Stimulated activated CD8-positive, alpha-beta memory T cell treated with anti-CD3 and anti-CD28 coated beads, Interleukin-15, amount 100 ng/mL, for 48 hours (primary cell): ENCODE measurements around the gene POLN.

Experiments
- DNase-seq, 2 donors: peaks; one replicate each; pipeline ENCODE4 v3.0.0-alpha.2; 2020; ENCODE audit warnings: low read depth in 2 of 2

Gene POLN

DNA sequence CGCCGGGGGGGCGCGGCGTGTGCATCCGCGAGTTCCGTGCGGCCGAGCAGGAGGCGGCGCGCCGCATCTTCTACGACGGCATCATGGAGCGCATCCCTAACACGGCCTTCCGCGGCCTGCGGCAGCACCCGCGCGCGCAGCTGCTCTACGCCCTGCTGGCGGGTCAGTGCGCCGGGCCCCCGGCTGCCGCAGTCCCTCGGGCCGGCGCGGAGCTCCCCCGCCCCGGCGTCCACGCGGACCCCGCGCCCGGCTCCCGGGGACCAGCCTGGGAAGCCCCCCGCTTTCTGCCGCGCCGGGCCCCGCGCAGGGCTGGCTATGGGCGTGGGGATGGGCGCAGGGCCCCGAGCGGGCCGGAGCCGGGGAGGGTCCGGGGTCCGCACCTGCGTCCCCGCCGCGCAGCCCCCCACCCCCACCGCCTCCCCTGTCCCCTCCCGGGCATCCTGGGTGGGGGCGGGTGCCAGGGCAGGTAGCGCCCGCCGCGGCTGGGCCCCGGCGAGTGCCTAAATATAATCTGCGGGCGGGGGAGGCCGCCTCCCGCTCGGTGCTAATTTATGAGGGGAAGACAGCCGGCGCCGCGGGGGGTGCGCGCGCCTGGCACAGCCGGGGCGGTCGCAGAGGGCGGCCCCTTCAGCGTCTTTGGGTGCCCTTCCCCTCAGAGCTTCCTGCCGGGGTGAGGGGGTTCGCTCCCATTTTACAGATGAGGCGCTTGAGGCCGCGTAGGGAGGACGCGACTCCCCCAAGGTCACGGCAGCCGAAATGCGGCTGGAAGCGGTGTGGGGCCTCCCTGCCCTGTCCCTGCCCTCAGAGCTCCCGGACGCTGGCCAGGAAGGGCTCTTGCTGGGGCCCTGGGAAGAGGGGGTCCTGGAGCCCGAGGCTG is 182.0 kb downstream of the POLN start:
- no peak for DNase-seq

DNA sequence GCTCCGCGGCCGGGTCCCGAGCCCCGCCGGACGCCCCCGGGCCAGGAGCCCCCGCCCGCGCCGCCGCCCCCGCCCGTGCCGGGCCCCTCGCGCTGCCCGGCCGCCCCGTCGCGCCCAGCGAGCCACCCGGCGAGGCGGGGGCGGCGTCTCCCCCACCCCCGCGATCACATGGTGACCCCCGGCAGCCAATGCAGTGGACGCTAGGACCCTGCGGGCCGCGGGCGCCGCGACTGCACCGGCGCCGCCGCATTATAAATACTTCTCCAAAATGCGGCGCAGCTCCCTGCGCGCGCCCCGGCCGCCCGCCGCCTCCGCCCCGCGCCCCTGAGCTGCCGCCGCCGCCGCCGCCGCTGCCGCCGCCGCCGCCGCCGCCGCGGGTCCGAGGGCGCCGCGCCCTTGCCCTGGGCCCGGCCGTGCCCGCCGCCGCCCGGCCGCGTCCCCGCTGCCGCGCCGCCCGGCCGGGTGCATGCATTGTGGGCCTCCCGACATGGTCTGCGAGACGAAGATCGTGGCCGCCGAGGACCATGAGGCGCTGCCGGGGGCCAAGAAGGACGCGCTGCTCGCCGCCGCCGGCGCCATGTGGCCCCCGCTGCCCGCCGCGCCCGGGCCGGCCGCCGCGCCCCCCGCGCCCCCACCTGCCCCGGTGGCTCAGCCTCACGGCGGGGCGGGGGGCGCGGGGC is 182.7 kb downstream of the POLN start, which contains the start of gene NAT8L:
Gene NAT8L (plus strand): TSS at position 282 of the 680 bp plus-strand sequence. CDS start 185 bp downstream, at position 467.
- no peak for DNase-seq

DNA sequence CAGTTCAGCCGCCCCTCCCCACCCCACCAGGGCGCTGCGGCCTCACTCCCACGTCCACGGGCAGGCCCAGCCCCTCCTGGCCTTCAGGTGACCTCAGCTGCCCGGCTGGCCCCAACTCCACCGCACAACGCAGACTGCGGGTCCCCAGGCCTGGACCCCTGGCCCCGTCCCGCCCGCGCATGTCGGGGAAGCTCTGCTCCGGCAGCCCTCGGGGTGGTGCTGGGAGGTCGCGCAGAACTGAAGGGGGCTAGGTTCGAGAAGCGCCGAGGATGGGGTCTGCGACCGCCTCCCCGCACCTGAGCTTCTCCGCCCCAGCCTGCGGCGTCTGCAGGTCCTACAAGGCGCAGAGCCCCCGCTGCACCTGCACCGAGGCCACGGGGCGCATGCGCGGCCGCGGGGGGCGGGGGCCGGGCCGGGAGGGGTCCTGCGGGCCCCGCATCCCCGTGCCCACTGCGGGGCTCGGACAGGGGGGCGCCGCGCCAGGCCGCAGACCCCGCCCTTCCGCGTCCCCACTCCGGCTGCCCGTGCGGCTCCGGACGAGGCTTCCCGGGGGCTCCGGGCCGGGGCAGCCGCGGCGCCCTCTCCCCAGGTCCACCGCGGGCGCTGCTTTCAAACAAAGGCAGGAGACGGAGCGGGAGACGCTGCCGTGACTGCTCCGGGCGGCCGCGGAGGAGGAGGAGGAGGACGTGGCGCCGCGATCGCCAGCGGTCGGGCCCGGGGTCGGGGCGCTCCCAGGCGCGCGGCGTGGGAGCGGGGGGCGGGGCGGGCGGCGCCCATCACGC is 183.5 kb downstream of the POLN start:
- DNase-seq: no peak

DNA sequence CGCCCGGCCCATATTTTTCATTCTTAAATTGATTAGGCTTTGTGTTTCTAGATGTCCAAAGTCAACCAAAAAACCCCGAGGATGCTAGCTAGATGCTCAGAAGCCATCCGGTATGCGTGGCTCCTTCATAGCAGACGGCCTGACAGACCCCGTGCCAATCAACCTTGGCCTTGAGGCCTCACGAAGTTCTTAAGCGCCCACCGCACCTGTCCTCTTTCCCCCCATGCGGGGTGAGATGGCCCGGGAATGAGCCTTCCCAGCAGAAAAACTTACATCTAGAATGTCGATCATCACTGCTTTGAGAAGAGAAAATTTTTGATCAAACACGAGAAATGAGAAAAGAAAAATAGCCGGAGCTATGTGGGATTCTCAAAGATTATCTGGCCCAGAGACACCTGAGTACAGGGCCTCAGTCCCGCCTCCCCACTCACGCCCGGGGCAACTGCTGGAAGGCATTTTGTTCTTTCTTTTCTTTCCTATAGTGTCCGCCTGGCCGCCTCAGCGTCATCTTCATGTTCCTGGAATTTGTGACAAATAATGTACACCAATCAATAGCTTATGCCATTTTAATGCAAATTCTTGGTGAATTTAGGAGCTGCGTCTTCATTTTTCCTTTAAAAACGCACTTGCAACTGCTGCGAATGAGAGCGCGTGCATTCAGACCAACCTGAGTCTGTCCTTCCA is 184.4 kb downstream of the POLN start:
- DNase-seq: no peak

DNA sequence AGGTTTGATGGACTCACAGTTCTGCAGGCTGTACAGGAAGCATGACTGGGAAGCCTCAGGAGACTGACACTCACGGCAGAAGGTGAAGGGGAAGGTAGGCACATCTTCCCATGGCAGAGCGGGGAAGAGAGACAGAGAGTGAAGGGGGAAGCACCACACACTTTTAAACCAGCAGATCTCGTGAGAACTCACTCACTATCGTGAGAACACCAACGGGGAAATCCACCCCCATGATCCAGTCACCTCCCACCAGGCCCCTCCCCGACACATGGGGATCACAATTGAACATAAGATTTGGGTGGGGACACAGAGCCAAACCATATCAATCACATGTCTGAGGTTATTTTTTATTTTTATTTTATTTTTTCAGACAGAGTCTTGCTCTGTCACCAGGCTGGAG is 187.7 kb downstream of the POLN start:
- no peak for DNase-seq

DNA sequence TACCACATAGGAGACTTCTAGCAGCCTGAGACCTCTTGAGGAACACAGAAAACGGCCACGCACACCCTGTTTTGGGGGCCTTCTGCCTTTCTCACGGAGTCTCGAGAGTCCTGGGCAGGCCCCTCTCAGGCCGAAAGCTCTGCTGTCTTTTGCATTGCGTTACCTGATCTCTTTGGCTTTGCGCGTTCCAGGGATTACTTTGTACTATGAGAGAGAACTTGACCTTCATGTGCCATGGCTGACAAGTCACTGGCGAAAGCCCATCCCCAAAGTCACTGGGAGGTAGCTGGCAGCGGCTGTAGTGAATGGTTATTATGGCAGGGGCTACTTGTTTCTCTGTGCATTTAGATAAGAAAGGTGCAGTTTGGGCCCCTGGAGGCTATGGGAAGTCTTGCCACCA is 190.8 kb downstream of the POLN start:
- no peak for DNase-seq

DNA sequence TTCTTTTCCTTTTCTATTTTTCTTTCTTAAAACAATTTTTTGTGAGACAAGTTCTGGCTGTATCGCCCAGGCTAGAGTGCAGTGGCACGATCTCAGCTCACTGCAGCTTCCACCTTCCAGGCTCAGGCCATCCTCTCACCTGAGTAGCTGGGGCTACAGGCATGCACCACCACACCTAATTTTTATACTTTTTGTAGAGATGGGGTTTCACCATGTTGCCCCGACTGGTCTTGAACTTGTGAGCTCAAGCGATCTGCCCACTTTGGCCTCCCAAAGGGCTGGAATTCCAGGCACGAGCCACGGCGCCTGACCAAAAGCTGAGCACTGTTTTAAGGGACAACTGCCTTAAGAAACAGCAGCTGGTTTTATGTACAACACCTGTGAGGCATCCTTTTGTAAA is 192.1 kb downstream of the POLN start:
- no peak for DNase-seq

DNA sequence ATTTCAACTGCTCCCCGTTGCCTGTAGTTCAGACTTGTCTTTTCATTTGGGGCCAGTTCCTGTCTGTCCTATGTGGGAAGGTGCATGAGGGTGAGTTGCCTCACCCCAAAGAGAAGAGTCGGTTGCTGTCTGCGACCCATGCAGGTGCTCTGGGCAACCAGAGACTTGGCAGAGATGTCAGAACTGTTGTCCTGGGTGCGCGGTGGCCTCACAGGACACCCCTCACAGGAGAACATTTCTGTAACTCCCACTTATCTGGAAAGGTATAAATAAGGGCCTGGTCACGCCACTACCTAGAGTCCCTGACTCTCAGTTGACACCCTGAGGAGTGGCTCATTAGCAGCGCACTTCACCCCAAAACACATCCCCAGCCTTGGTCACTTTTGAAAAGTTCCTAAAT is 192.5 kb downstream of the POLN start:
- DNase-seq: no peak

DNA sequence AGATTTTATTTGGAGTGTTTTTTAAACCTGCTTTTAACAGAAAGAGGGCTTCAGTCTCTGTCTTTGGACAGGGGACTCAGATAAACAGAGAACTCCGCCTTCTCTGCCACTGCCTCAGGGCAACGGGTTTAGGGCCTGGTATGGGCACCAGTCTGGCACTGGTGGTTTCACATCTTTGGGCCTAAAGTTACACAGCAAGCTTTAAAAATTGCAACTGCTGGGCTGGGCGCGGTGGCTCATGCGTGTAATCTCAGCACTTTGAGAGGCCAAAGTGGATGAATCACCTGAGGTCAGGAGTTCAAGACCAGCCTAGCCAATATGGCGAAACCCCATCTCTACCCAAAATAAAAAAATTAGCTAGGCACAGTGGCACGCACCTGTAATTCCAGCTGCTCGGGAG is 193.1 kb downstream of the POLN start:
- DNase-seq: no peak

DNA sequence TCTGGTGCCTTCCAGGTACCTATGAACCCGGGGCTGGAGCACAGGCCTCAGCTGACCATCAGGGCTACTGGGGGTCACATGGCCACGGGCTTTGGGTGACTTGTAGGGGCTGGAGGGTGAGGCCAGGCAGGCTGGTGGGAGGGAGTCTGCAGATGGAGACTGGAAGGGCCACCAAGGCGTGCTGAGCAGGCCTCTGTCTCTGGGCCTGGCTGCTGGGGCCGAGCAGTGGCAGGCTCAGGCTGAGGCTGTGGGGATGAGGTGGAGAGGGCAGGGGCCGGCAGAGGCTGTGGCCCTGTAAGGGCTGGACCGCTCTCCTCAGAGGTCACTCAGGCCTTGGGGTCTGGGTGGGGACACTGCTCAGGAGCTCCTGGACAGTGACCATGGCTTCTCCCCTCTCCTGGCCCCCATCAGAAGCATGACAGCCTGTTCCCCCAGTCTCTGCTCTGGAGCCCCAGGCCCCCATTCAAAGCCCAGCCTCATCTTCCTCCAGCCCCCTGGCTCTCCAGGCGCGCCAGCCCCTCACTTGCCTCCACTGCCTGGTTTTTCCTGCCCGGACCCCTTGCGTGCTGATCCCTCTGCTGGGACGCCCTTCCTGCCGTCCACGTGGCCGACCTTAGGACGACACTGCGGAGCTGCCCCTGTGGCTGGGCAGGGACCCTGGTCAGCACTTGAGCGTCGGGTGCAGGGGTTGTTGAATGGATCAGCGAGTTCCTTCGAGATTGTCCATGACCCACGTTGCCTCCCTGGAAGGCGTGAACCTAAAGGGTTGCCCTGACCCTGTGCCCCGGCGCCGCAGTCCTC is 193.9 kb downstream of the POLN start:
- DNase-seq: no peak

DNA sequence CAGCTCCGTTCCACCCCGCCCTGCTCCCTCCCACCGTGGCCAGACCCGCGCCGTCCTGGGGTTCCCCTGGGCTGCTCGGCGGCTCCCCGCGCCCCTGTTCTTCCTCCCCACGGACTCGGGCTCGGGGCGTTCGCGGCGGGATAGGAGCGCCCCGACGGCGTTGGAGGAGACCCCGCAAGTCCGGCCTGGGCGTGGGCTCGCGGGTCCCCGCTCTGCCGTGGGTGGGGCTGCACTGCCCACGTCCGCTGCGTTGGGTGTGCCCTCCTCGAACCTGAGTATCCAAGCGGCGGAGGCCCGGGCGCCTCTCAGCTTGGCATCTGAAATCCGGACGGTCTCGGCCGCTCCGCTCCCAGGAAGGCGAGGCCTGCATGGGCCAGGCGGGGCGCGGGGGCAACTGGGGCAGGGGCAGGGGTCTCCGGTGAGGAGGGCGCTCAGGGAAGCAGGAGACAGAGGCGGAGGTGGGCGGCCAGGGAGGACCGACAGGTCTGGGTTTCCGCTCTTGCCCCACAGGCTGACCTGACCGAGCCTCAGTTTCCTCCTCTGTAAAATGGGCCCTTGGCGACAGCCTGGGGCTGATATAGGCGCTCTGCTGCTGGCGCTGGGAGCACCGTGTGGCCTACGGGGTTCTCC is 194.8 kb downstream of the POLN start:
- DNase-seq: no peak

DNA sequence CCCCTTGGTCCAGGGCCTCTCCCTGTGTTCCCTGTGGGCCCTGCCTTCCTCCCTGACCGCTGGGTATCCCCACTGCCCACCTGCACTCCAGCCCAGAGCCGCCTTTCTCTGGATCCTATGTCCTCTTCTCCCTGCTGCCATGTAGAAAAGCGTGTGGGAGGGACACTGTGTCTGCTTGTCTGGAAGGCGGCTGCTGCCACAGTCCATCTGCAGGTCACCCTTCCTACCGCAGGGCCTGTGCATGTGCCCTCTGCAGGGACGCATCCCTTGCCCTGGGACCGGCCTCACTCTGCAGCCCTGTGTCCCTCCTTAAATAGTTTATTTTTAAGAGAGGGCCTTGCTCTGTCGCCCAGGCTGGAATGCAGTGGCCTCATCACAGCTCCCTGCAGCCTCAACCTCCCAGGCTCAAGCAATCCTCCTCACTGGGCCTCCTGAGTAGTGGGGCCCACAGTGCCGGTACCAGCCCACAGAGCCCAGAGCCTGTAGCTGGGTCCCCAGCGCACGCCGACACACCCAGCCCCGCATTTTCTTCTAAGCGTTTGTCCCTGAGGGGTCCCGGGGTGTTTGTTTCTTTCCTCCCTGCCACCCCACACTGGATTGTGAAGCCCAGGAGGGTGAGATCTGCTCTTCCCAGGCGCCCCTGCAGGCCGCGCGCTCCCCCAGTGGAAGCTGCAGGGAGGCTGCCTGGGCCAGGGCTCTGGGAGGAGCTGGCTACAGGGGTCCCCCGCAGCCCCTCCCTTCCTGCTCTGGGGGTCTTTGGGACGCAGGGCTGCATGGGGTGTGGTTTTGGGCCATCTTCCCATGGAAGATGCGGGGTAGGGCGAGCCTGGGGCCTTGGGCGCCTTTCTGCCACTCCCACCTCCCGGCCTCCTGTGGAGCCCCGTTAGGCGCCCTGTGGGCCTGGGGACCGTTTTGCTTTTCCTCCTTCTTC is 195.6 kb downstream of the POLN start:
- DNase-seq: no peak

DNA sequence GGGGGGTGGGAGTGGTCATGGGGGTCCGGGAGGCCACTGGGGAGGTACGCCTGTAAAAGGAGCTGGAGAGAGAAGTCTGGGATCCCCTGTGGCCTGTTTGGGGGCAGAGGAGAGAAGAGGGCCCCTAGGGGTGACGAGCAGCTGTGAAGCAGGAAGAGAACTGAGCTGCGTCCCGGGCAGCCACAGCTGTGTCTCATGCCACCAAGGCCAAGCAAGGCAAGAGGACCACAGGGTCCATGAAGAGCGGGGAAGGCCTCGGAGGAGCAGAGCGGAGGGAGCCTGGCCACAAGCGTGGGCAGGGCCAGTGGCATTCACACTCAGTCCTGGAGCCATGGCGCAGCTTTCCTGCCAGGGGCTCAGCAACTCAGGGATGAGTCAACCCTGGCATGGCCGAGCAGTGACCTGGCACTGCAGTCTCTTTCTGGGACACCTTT is 196.4 kb downstream of the POLN start:
- no peak for DNase-seq

DNA sequence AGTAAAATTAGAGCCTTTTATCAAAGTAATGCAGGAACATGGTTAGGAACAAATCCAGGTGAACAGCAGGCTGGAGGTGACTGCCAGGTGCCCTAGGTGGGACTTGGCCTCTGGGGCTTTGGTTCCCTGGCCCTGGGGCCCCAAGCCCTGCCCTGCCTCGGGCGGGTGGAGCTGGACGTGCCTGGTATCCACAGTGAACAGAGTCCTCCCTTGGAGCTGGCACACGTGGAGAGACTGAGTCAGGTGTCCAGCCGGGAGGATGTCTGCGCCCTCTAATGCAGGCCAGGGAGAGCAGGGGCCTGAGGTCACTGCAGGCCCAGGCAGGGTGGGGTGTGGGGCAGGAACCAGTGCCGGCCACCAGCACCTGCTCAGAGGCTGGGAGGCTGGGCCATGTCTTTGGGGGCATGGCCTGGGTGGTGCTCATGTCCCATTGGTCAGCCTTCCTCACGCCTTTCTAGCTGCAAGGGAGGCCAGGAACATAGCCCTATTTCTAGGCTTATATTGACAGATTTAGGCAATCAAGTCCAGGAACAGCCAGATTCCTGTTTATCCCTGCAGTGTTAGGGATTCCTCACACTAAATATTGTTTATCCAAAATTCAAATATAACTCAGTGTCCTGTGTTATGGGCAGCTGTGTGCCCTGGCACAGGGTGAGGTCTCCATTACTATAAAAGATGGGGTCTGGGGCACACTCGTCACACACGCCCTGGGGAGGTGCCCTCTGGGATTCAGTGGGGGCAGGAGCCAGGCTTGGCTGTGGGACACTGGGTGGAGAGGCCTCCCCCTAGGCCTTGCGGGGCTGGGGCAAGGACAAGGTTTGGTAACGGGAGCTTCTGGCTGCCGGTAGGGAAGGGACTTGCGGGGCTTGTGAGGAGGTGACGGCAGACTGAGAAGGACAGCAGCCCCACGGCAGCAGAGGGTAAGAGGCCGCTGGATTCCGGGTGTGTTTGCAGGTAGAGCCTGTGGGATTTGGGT is 197.1 kb downstream of the POLN start:
- DNase-seq: no peak

DNA sequence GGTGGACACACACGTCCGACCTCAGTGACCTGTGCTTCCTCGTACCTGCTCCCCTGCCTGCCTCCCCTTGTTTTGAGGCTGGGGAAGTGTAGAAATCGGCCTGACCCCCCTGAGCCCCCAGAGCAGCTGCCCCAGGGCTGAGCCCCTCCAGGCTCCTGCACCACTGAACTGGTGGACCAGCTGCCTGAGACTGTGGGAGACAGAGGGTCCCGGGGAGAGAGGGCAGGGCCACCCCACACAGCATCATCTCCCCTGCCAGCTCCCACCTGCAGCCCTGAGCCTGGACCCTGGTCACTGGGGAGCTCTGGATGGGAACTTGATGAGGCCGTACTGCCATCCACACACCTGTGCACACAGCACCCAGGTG is 197.8 kb downstream of the POLN start:
- no peak for DNase-seq

DNA sequence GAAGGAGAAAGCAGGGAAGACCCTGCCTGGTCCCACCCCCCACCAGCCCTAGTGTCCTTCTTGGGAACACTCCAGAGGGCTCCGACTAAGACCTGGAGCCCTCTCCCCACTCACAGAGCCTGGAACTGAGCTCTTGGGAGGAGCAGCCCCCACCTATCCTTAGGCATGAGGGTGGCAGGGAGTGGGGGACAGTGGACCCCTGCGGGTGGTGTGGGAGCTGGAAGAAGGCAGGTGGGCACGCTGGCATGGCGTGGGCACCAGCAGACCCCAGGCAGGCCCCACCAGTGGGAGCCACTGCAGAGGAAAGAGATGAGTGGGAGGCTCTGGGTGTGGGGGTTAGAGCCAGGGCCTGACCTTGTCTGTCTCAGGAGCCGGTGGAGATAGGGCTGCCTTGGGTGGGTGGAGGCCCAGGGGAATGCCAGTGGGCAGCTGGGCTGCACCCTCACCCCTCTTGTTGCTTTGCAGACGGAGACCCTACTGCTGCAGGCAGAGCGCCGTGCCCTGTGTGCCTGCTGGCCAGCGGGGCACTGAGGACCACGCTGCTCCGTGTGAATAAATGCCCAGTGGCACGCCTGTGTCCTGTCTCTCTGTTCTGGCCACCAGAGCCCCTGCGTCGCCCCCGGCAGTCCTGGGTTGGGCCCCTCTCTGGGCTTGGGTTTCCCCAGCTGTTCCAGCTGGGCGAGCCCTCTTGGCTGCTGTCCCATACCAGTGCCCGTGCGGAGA is 198.4 kb downstream of the POLN start:
- no peak for DNase-seq

DNA sequence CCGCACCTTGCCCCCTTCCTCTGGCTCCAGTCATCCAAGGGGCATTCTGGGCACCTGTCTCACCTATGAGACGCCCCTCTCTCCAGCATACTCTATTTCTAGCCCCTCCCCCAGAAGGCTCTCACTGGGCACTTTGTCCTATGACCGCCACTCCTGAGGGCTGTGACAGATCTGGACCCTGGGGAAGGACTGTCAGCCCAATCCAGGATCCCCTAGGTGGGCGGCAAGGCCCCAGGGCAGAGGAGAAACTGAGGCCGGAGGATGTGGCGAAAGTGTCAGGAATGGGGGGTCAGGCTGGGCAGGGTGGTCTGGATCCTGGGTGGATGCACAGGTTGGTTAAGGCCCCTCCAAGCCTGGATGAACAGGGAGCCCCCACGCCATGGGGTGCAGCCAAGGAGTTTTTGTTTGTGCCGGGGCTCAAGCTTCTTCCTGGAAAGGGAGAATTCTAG is 198.9 kb downstream of the POLN start:
- no peak for DNase-seq
